HL-60 (cell line): ENCODE measurements around the gene LRBA.

Experiments used
- DNase-seq, 2 experiments: peaks; one replicate each; pipeline ENCODE4 v3.0.0-alpha.2; 2010 to 2020; ENCODE audit warnings: low read depth in 1 of 2, low spot score in 1 of 2
- H3K27ac ChIP-seq: fragments of 250-450 bp; sonication (Bioruptor Pico); replicated peaks from 2 replicates; pipeline ENCODE4 v1.5.1; 2020; ENCODE audit warnings: mild to moderate bottlenecking, moderate library complexity
- H3K27me3 ChIP-seq: fragments of 250-450 bp; sonication (Bioruptor Pico); 2 replicates; pipeline ENCODE4 v1.5.1; 2021; ENCODE audit warnings: mild to moderate bottlenecking, moderate library complexity; ENCODE audit not compliant: insufficient read depth, poor library complexity, severe bottlenecking
- H3K4me3 ChIP-seq: replicated peaks from 2 replicates; pipeline ENCODE4 v1.5.1; 2011; ENCODE audit warnings: mild to moderate bottlenecking, control low read depth, low read length; ENCODE audit not compliant: insufficient read depth
- CTCF ChIP-seq: IDR thresholded peaks from one replicate; pipeline ENCODE4 v1.5.1; 2011; ENCODE audit warnings: low read length, control low read depth, inconsistent platforms; ENCODE audit not compliant: insufficient read depth
- GABPA ChIP-seq: IDR thresholded peaks from 2 replicates; pipeline ENCODE4 v1.6.1; 2012; ENCODE audit warnings: low read depth
- POLR2AphosphoS5 ChIP-seq: IDR thresholded peaks from 2 replicates; pipeline ENCODE4 v1.6.1; 2012; ENCODE audit warnings: low read depth
- REST ChIP-seq: IDR thresholded peaks from 2 replicates; pipeline ENCODE4 v1.6.1; 2012; ENCODE audit warnings: low read depth; ENCODE audit not compliant: insufficient replicate concordance
- SPI1 ChIP-seq: IDR thresholded peaks from 2 replicates; pipeline ENCODE4 v1.6.1; 2012; ENCODE audit warnings: low read depth, mild to moderate bottlenecking, borderline replicate concordance

Gene LRBA

DNA sequence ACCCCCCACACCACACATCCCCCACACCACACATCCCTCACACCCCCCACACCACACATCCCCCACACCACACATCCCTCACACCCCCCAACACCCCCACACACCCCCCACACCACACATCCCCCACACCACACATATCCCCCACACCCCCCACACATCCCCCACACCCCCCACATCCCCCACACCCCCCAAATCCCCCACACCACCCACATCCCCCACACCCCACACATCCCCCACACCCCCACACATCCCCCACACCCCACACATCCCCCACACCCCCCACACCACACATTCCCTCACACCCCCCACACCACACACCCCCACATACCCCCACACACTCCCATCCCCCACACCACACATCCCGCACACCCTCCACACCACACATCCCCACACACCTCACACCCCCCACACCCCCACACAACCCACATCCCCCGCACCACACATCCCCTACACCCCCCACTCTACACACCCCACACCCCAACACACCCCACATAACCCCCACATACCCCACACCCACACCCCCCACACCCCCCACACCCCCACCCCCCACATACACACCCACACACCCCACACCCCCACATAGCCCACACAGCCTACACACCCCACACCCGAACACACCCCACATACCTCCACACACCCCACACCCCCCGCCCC, 764.0 kb downstream of the LRBA start:
- H3K27ac ChIP-seq, result no peak overlapping the region
- no peak overlapping the region for H3K4me3 ChIP-seq
- DNase-seq, result no peak
- no peak for TF ChIP-seq POLR2AphosphoS5
- H3K27me3 ChIP-seq, result no peaks in the 10 kb centered on the region

DNA sequence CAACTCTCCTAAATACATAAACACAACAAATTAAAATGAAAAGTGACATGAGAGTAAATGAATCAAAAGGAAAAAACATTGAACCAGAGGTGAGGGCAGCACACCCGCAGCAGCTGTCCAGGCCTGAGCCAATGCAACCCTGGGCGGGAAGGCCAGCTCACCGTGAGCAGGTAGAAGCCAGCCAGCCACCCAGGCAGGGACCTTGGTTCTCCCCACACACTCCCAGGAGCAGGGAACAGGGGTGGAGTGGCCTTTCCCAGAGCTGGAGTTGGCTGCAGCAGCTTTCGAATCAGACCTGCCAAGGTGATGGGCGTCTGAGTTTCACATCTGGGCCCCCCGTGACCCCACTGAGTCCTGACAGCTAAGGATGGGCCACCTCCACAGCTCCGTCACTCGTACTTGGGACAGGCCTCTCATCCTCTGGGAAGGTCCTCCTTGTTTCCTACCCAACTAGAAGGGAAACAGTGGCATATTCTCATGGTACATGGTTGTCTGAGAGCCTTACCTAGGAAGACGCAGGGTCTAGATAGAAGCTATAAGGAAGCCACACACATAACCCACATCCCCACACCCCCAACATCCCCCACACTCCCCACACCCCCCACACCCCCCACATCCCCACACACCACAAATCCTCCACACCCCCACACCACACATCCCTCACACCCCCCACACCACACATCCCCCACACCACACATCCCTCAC, 764.6 kb downstream of the LRBA start:
- Histone ChIP-seq H3K27ac (no peak overlapping the region), H3K27me3 (no peaks in the 10 kb centered on the region), H3K4me3 (no peak overlapping the region)
- DNase-seq, result no peak
- TF ChIP-seq CTCF (no peak), REST (no peak), POLR2AphosphoS5 (no peak), GABPA (no peak), SPI1 (no peak)

GRCh38 chr4:150248181-150248580, 766.9 kb downstream of the LRBA start:
- TF ChIP-seq POLR2AphosphoS5, result no peak
- H3K27ac ChIP-seq, result no peak overlapping the region
- DNase-seq, result no peak
- no peak overlapping the region for H3K4me3 ChIP-seq
- peaks cover 3% of the 10 kb centered on the region for H3K27me3 ChIP-seq

DNA sequence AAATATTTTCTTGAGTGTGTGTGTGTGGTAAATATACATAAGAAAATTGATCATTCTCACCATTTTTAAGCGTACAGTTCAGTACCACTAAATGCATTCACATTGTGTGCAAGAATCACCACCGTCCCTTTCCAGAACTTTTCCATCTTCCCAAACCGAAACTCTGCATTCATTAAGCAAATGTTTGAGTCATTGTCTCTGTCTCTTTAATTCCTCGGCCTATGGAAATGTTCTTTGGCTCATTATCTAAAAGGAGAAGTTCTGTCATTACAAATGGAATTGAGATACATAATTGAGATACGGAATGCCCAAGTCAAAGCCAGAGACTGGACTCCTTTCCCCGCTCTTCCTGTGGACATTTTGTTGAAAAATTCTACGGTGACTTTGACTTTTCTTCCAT, 767.9 kb downstream of the LRBA start:
- TF ChIP-seq GABPA (no peak), POLR2AphosphoS5 (no peak), REST (no peak), CTCF (no peak), SPI1 (no peak)
- no peak for DNase-seq
- peaks cover 3% of the 10 kb centered on the region for H3K27me3 ChIP-seq
- H3K27ac ChIP-seq, result no peak overlapping the region
- no peak overlapping the region for H3K4me3 ChIP-seq

DNA sequence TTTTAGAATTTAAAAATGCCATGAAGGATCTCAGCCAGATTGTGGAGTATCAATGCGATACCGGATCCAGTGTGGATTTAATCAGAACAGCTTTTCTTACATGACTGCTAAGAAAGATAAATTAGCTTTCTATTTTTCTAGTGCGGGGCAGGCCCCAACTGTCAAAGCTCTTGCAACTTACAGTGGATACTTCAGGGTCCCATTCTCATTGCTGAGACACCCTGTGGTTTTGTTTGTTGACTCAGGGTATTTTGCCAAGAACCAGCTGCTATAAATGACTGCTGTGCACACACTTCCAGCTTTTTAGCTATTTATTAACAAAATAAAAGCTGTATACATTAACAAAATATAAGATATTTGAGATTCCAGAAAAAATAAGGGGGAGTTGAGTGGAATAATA, 770.5 kb downstream of the LRBA start:
- Histone ChIP-seq H3K27ac (no peak overlapping the region), H3K27me3 (peaks cover 3% of the 10 kb centered on the region), H3K4me3 (no peak overlapping the region)
- TF ChIP-seq SPI1 (no peak), POLR2AphosphoS5 (no peak), CTCF (no peak), GABPA (no peak), REST (no peak)
- no peak for DNase-seq
